Stimulated activated CD8-positive, alpha-beta memory T cell treated with anti-CD3 and anti-CD28 coated beads, Interleukin-7, amount 100 ng/mL, for 4 hours (primary cell): ENCODE measurements around the gene QDPR.

Source experiments
- DNase-seq, 2 donors: peaks; one replicate each; pipeline ENCODE4 v3.0.0-alpha.2; 2020; ENCODE audit warnings: low read depth in 2 of 2

QDPR gene

GRCh38 chr4:17528551-17529165 lies 16.8 kb upstream of the QDPR start:
- no peak for DNase-seq

- DNase-seq, result no peak
These were observed 15.0 kb upstream of the QDPR start for GRCh38 chr4:17526695-17527477.

- DNase-seq, result no peak
These were observed 11.8 kb upstream of the QDPR start for GRCh38 chr4:17523662-17524061.

GRCh38 chr4:17521595-17521994 lies 9.7 kb upstream of the QDPR start:
- DNase-seq, result no peak

GRCh38 chr4:17517664-17518063 lies 5.8 kb upstream of the QDPR start:
- no peak for DNase-seq

GRCh38 chr4:17516980-17517379 lies 5.1 kb upstream of the QDPR start:
- no peak for DNase-seq

GRCh38 chr4:17515445-17516407 lies 3.8 kb upstream of the QDPR start:
- no peak for DNase-seq

GRCh38 chr4:17514865-17515264 lies 3.0 kb upstream of the QDPR start, which contains the start of gene CLRN2:
Gene CLRN2 (plus strand): TSS chr4:17515165. CDS start chr4:17515267, 102 bp downstream.
- DNase-seq, result no peak

GRCh38 chr4:17512973-17513665 lies 1.2 kb upstream of the QDPR start:
- no peak for DNase-seq

GRCh38 chr4:17511509-17511949 lies 361 bp downstream of the QDPR start:
- DNase-seq, result peak; percentile 22 to 41

- DNase-seq, result no peak
These were observed 839 bp downstream of the QDPR start for GRCh38 chr4:17511051-17511450.

- DNase-seq, result no peak
These were observed 1.3 kb downstream of the QDPR start for GRCh38 chr4:17510582-17510981.

GRCh38 chr4:17504081-17504480 lies 7.8 kb downstream of the QDPR start:
- DNase-seq, result no peak

- DNase-seq, result no peak
These were observed 9.1 kb downstream of the QDPR start for GRCh38 chr4:17502756-17503155.

GRCh38 chr4:17500574-17500973 lies 11.3 kb downstream of the QDPR start:
- DNase-seq, result no peak

GRCh38 chr4:17497890-17498523 lies 13.9 kb downstream of the QDPR start:
- no peak for DNase-seq

- DNase-seq, result no peak
These were observed 17.4 kb downstream of the QDPR start for GRCh38 chr4:17494258-17495190.

GRCh38 chr4:17493619-17494018 lies 18.3 kb downstream of the QDPR start:
- DNase-seq, result no peak

- DNase-seq, result no peak
These were observed 19.0 kb downstream of the QDPR start for GRCh38 chr4:17492876-17493275.
